ENCODE data around the gene MRPS23. TPM values are rescaled to one million over a fixed set of nuclear protein-coding genes. Genes with fewer than 3 reads are reported as not detected.

MRPS23 gene
- total and polyA plus RNA-seq, 2 experiments from 2014 or later: 53.2 to 74.5 TPM

DNA sequence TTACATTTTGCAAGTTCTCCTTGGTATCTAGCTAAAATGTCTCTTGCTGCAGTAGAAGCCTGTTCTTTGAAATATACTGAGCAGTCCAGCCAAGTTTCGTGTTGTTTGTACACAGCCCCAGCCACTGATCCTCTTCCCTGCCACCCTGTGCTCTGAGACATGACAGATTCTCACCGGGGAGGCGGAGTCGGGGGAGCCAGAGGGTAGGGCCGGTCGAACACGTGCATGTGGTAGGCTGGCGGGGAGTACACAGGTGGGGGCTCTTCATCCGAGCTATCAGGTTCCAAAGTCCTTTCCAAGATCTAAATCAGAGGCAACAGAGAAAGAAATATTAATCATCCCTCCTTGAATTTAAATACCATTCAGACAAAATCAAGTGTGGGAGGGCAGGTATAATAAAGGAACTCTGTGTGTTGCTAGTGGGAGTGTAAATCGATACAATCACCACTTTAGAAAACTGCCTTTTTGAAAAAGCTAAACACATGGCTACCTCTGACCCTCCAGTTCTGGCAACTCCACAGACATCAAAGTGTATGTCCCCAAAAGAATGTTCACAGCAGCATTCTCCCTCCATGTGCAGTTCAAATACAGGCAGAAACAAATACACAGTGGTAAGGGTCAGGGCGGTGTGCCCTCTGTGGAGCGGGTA, 29.7 kb upstream of the MRPS23 start (continued):
- TF ChIP-seq, protein P1, sequence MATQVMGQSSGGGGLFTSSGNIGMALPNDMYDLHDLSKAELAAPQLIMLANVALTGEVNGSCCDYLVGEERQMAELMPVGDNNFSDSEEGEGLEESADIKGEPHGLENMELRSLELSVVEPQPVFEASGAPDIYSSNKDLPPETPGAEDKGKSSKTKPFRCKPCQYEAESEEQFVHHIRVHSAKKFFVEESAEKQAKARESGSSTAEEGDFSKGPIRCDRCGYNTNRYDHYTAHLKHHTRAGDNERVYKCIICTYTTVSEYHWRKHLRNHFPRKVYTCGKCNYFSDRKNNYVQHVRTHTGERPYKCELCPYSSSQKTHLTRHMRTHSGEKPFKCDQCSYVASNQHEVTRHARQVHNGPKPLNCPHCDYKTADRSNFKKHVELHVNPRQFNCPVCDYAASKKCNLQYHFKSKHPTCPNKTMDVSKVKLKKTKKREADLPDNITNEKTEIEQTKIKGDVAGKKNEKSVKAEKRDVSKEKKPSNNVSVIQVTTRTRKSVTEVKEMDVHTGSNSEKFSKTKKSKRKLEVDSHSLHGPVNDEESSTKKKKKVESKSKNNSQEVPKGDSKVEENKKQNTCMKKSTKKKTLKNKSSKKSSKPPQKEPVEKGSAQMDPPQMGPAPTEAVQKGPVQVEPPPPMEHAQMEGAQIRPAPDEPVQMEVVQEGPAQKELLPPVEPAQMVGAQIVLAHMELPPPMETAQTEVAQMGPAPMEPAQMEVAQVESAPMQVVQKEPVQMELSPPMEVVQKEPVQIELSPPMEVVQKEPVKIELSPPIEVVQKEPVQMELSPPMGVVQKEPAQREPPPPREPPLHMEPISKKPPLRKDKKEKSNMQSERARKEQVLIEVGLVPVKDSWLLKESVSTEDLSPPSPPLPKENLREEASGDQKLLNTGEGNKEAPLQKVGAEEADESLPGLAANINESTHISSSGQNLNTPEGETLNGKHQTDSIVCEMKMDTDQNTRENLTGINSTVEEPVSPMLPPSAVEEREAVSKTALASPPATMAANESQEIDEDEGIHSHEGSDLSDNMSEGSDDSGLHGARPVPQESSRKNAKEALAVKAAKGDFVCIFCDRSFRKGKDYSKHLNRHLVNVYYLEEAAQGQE (IDR thresholded peaks at IDR 0.05; ENCODE audit: unreplicated experiment): no peak
- TF ChIP-seq CREB1 (CRISPR knock-in tag; IDR thresholded peaks at IDR 0.05; ENCODE audit: low read depth) (no peak), ZNF114 (CRISPR knock-in tag; IDR thresholded peaks at IDR 0.05) (no peak)
- TF ChIP-seq, protein P2, sequence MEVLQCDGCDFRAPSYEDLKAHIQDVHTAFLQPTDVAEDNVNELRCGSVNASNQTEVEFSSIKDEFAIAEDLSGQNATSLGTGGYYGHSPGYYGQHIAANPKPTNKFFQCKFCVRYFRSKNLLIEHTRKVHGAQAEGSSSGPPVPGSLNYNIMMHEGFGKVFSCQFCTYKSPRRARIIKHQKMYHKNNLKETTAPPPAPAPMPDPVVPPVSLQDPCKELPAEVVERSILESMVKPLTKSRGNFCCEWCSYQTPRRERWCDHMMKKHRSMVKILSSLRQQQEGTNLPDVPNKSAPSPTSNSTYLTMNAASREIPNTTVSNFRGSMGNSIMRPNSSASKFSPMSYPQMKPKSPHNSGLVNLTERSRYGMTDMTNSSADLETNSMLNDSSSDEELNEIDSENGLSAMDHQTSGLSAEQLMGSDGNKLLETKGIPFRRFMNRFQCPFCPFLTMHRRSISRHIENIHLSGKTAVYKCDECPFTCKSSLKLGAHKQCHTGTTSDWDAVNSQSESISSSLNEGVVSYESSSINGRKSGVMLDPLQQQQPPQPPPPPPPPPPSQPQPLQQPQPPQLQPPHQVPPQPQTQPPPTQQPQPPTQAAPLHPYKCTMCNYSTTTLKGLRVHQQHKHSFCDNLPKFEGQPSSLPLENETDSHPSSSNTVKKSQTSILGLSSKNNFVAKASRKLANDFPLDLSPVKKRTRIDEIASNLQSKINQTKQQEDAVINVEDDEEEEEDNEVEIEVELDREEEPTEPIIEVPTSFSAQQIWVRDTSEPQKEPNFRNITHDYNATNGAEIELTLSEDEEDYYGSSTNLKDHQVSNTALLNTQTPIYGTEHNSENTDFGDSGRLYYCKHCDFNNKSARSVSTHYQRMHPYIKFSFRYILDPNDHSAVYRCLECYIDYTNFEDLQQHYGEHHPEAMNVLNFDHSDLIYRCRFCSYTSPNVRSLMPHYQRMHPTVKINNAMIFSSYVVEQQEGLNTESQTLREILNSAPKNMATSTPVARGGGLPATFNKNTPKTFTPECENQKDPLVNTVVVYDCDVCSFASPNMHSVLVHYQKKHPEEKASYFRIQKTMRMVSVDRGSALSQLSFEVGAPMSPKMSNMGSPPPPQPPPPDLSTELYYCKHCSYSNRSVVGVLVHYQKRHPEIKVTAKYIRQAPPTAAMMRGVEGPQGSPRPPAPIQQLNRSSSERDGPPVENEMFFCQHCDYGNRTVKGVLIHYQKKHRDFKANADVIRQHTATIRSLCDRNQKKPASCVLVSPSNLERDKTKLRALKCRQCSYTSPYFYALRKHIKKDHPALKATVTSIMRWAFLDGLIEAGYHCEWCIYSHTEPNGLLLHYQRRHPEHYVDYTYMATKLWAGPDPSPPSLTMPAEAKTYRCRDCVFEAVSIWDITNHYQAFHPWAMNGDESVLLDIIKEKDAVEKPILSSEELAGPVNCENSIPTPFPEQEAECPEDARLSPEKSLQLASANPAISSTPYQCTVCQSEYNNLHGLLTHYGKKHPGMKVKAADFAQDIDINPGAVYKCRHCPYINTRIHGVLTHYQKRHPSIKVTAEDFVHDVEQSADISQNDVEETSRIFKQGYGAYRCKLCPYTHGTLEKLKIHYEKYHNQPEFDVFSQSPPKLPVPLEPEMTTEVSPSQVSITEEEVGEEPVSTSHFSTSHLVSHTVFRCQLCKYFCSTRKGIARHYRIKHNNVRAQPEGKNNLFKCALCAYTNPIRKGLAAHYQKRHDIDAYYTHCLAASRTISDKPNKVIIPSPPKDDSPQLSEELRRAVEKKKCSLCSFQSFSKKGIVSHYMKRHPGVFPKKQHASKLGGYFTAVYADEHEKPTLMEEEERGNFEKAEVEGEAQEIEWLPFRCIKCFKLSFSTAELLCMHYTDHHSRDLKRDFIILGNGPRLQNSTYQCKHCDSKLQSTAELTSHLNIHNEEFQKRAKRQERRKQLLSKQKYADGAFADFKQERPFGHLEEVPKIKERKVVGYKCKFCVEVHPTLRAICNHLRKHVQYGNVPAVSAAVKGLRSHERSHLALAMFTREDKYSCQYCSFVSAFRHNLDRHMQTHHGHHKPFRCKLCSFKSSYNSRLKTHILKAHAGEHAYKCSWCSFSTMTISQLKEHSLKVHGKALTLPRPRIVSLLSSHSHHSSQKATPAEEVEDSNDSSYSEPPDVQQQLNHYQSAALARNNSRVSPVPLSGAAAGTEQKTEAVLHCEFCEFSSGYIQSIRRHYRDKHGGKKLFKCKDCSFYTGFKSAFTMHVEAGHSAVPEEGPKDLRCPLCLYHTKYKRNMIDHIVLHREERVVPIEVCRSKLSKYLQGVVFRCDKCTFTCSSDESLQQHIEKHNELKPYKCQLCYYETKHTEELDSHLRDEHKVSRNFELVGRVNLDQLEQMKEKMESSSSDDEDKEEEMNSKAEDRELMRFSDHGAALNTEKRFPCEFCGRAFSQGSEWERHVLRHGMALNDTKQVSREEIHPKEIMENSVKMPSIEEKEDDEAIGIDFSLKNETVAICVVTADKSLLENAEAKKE (CRISPR knock-in tag; IDR thresholded peaks at IDR 0.05): no peak
